HepG2 (cell line): ENCODE data around the gene RPL37A. TPM values are rescaled to one million over a fixed set of nuclear protein-coding genes. Genes with fewer than 3 reads are reported as not detected.

Source experiments
- ATAC-seq: fragments of 200-7000 bp; cut with Tn5 transposase; 3 replicates; pipeline ENCODE4 v1.9.1; 2020; ENCODE audit warnings: mild to moderate bottlenecking, moderate library complexity
- BruUV-seq: library from RNA; stranded (reverse); fragments of 400-500 nt; replicated peaks from 2 replicates; lab custom pipeline; 2021; lab: Mats Ljungman, UMichigan
- CTCF ChIA-PET: fragments of 300-600 bp; formaldehyde crosslinking; extraction: SDS; loops from one replicate; lab custom pipeline; 2021; ENCODE audit warnings: low total read pairs, inconsistent platforms, low intra/inter-chr PET ratio; lab: Yijun Ruan, JAX
- POLR2A ChIA-PET: fragments of 350-600 bp; sonication (Branson Sonifier 250); formaldehyde crosslinking; loops from one replicate; lab custom pipeline; 2020; ENCODE audit warnings: antibody characterized with exemption, inconsistent platforms; lab: Yijun Ruan, JAX
- DNase-seq: peaks from one replicate; pipeline ENCODE4 v3.0.0-alpha.2; 2015; ENCODE audit warnings: low spot score
- FAIRE-seq: peaks from 3 replicates; lab custom pipeline; 2011; peaks lifted over from hg19 to GRCh38; lab: Jason Lieb, UNC
- H2AFZ ChIP-seq: one replicate; pipeline ENCODE4 v1.6.1; 2011; ENCODE audit warnings: low read length, inconsistent platforms
- H3K27ac ChIP-seq: fragments of 300-600 bp; 3 replicates; pipeline ENCODE4 v1.8.0; 2011; ENCODE audit warnings: mixed run types, mild to moderate bottlenecking, mixed read lengths, low read length, inconsistent platforms; ENCODE audit not compliant: insufficient read depth; ENCODE audit errors: extremely low read length
- H3K27me3 ChIP-seq, 2 experiments: fragments of 200-600 bp in 1 of 2; 2 replicates in 1 of 2; 3 replicates in 1 of 2; pipeline versions ENCODE4 v1.6.0 to v1.8.0; 2011; ENCODE audit warnings: low read length in 2 of 2, mild to moderate bottlenecking in 2 of 2, moderate library complexity in 2 of 2, inconsistent platforms in 1 of 2; ENCODE audit not compliant: insufficient read depth in 2 of 2, control insufficient read depth in 1 of 2
- H3K36me3 ChIP-seq, 2 experiments: fragments of 200-600 bp in 1 of 2; replicated peaks in 1 of 2; 2 replicates in 1 of 2; 3 replicates in 1 of 2; pipeline versions ENCODE4 v1.5.1 to v1.8.0; 2011; ENCODE audit warnings: low read length in 2 of 2, inconsistent platforms in 1 of 2; ENCODE audit not compliant: insufficient read depth in 2 of 2, control insufficient read depth in 1 of 2
- H3K4me1 ChIP-seq: 2 replicates; pipeline ENCODE4 v1.5.1; 2012; ENCODE audit warnings: low read length, inconsistent platforms; ENCODE audit not compliant: insufficient read depth
- H3K4me2 ChIP-seq: 2 replicates; pipeline ENCODE4 v1.6.0; 2011; ENCODE audit warnings: low read depth, low read length, inconsistent platforms
- H3K4me3 ChIP-seq, 3 experiments: fragments of 200-600 bp in 1 of 3; sonication (generic), shearing (Covaris generic) in 1 of 3; replicated peaks in 1 of 3; 2 replicates each; pipeline ENCODE4 v1.5.1; 2011 to 2016; ENCODE audit warnings: low read length in 3 of 3, inconsistent platforms in 2 of 3, low read depth in 2 of 3, mild to moderate bottlenecking in 2 of 3, control low read depth in 1 of 3, mixed read lengths in 1 of 3; ENCODE audit not compliant: insufficient read depth in 1 of 3
- H3K79me2 ChIP-seq: one replicate; pipeline ENCODE4 v1.6.1; 2011; ENCODE audit warnings: low read length, inconsistent platforms; ENCODE audit not compliant: insufficient read depth
- H3K9ac ChIP-seq: 2 replicates; pipeline ENCODE4 v1.6.0; 2011; ENCODE audit warnings: mild to moderate bottlenecking, low read depth, low read length, inconsistent platforms; ENCODE audit not compliant: insufficient read depth
- H3K9me3 ChIP-seq: 2 replicates; pipeline ENCODE4 v1.5.1; 2012; ENCODE audit warnings: mild to moderate bottlenecking, low read length
- H4K20me1 ChIP-seq: 2 replicates; pipeline ENCODE4 v1.6.0; 2011; ENCODE audit warnings: inconsistent platforms, mild to moderate bottlenecking, low read length, moderate library complexity; ENCODE audit not compliant: insufficient read depth
- ELF3 ChIP-seq: IDR thresholded peaks from 2 replicates; pipeline ENCODE4 v1.6.1; 2016; ENCODE audit warnings: missing genetic modification reagents, missing compliant biosample characterization
- FOSL2 ChIP-seq: sonication (generic); formaldehyde crosslinking; IDR thresholded peaks from 2 replicates; pipeline ENCODE4 v1.4.0; 2020; ENCODE audit warnings: missing genetic modification reagents
- HIC2 ChIP-seq: sonication (generic); formaldehyde crosslinking; IDR thresholded peaks from 2 replicates; pipeline ENCODE4 v1.9.0; 2022; ENCODE audit warnings: low read depth, missing genetic modification reagents
- HNRNPL ChIP-seq: fragments of 200-400 bp; formaldehyde crosslinking; IDR thresholded peaks from 2 replicates; pipeline ENCODE4 v1.6.1; 2017; ENCODE audit warnings: mild to moderate bottlenecking, low read depth, low read length
- ISX ChIP-seq: sonication (generic); formaldehyde crosslinking; conservative IDR thresholded peaks from 2 replicates; pipeline ENCODE4 v1.5.0; 2020; ENCODE audit warnings: missing genetic modification reagents
- NFKB2 ChIP-seq: sonication (generic); formaldehyde crosslinking; IDR thresholded peaks from 2 replicates; pipeline ENCODE4 v1.4.0; 2020; ENCODE audit warnings: missing genetic modification reagents, borderline replicate concordance
- NFYB ChIP-seq: sonication (generic); formaldehyde crosslinking; IDR thresholded peaks from 2 replicates; pipeline ENCODE4 v1.4.0; 2020; ENCODE audit warnings: missing genetic modification reagents
- NR0B2 ChIP-seq: sonication (generic); formaldehyde crosslinking; IDR thresholded peaks from 2 replicates; pipeline ENCODE4 v1.4.0; 2020; ENCODE audit warnings: mild to moderate bottlenecking, missing genetic modification reagents
- PCBP1 ChIP-seq: fragments of 200-400 bp; formaldehyde crosslinking; IDR thresholded peaks from 2 replicates; pipeline ENCODE4 v1.6.1; 2017; ENCODE audit warnings: mild to moderate bottlenecking, low read depth, low read length, borderline replicate concordance
- RARA ChIP-seq: IDR thresholded peaks from 2 replicates; pipeline ENCODE4 v1.6.1; 2016; ENCODE audit warnings: missing genetic modification reagents, missing compliant biosample characterization
- RXRA ChIP-seq: sonication (generic); formaldehyde crosslinking; IDR thresholded peaks from 2 replicates; pipeline ENCODE4 v1.5.1; 2020; ENCODE audit warnings: missing genetic modification reagents
- SALL1 ChIP-seq: sonication (generic); formaldehyde crosslinking; IDR thresholded peaks from 2 replicates; pipeline ENCODE4 v1.8.0; 2022; ENCODE audit warnings: mild to moderate bottlenecking, missing genetic modification reagents
- SETDB1 ChIP-seq: sonication (generic); formaldehyde crosslinking; IDR thresholded peaks from 2 replicates; pipeline ENCODE4 v1.5.1; 2020; ENCODE audit warnings: missing genetic modification reagents, mild to moderate bottlenecking, borderline replicate concordance
- TEF ChIP-seq: sonication (generic); formaldehyde crosslinking; IDR thresholded peaks from 2 replicates; pipeline ENCODE4 v1.5.0; 2020; ENCODE audit warnings: missing genetic modification reagents
- ZNF326 ChIP-seq: sonication (generic); formaldehyde crosslinking; IDR thresholded peaks from 2 replicates; pipeline ENCODE4 v1.4.0; 2020; ENCODE audit warnings: missing genetic modification reagents, borderline replicate concordance
- ZNF354B ChIP-seq: sonication (generic); formaldehyde crosslinking; IDR thresholded peaks from 2 replicates; pipeline ENCODE4 v1.8.0; 2022; ENCODE audit warnings: mild to moderate bottlenecking, missing genetic modification reagents
- ZNF687 ChIP-seq: sonication (generic); formaldehyde crosslinking; IDR thresholded peaks from 2 replicates; pipeline ENCODE4 v1.5.1; 2020; ENCODE audit warnings: mild to moderate bottlenecking, missing genetic modification reagents, moderate library complexity
- ZNF780A ChIP-seq: sonication (generic); formaldehyde crosslinking; IDR thresholded peaks from 2 replicates; pipeline ENCODE4 v1.8.0; 2022; ENCODE audit warnings: mild to moderate bottlenecking, missing genetic modification reagents, moderate library complexity
- WGBS: methylation state at CpG from one replicate; pipeline ENCODE4 v1.1.6; 2017; ENCODE audit warnings: low lambda C conversion rate; 5-methylcytosine and 5-hydroxymethylcytosine counted together
- in situ Hi-C: cut with HindIII; loops from 2 replicates; pipeline ENCODE4 v1.10.0; 2017; ENCODE audit warnings: low pct_unique_long_range_greater_than_20kb; ENCODE audit not compliant: extremely low pct_ligation_motif_present
- intact Hi-C: fragments of 100-400 bp; cut with micrococcal nuclease; formaldehyde crosslinking; loops from one replicate; pipeline ENCODE4 v1.10.0; 2022; ENCODE audit not compliant: unreplicated experiment
- polyA plus RNA-seq, 8 experiments: library from polyadenylated mRNA; depleted of rRNA in 3 of 8; stranded (reverse) in 7 of 8; unstranded in 1 of 8; fragments of >200 nt; fragmentation: Illumina TruSeq in 4 of 8; extraction: Trizol in 4 of 8; gene quantifications; 2 replicates each; pipeline versions ENCODE4 v1.2.1 to v1.2.3, GENCODE V29; 2011 to 2016; ENCODE audit warnings: low read depth in 4 of 8, missing spikeins in 1 of 8, mixed read lengths in 1 of 8; ENCODE audit not compliant: insufficient read depth in 1 of 8
- total RNA-seq, 5 experiments: library from RNA; depleted of rRNA; stranded (reverse); fragments of >200 nt; fragmentation: Illumina TruSeq; extraction: Trizol; gene quantifications; 2 replicates each; pipeline ENCODE4 v1.2.3, GENCODE V29; 2016; ENCODE audit warnings: low read depth in 1 of 5

Gene RPL37A
- total and polyA plus RNA-seq, 2 of the 13 experiments (the other 11 are each of a cell fraction or from before 2014, with no cell fraction given): 6,902 to 7,910 TPM

GRCh38 chr2:216539791-216540241 lies 41.2 kb downstream of the RPL37A start:
- intact Hi-C loops (no loop called here), in situ Hi-C loops (no loop called here)
- POLR2A ChIA-PET: no interaction called here
- Histone ChIP-seq H4K20me1 (no peaks in the 10 kb centered on the region), H3K4me3 (no peak overlapping the region), H3K4me1 (peaks cover 59% of the 10 kb centered on the region), H3K79me2 (no peaks in the 10 kb centered on the region), H3K27me3 (peaks cover 0 to 8% of the 10 kb centered on the region in 2 experiments; a peak in 1 of 5 replicates), H3K9ac (no peak overlapping the region), H3K27ac (no peak overlapping the region), H3K4me2 (no peak overlapping the region), H2AFZ (no peak overlapping the region), H3K9me3 (no peaks in the 10 kb centered on the region), H3K36me3 (no peaks in the 10 kb centered on the region)
- ATAC-seq: no peak; the same call in 1 of the 3 replicates
- DNase-seq: no peak
- BruUV-seq: no TSS peak
- TF ChIP-seq ISX (CRISPR knock-in tag) (no peak), ZNF326 (CRISPR knock-in tag) (no peak), HNRNPL (peak; percentile 76), SALL1 (CRISPR knock-in tag) (peak; percentile 14; the same call in 1 of the 2 replicates), PCBP1 (no peak), SETDB1 (CRISPR knock-in tag) (no peak), RARA (CRISPR knock-in tag) (peak; percentile 36; the same call in 1 of the 2 replicates), ELF3 (0 out of 2 replicates have a peak, but pooled peaks have one; percentile 28), FOSL2 (0 out of 2 replicates have a peak, but pooled peaks have one; percentile 21), NR0B2 (no peak), ZNF354B (no peak), RXRA (0 out of 2 replicates have a peak, but pooled peaks have one; percentile 22), ZNF687 (CRISPR knock-in tag) (peak; percentile 36; the same call in 1 of the 2 replicates), HIC2 (CRISPR knock-in tag) (peak; percentile 95), TEF (no peak), ZNF780A (no peak), NFYB (CRISPR knock-in tag) (no peak), NFKB2 (CRISPR knock-in tag) (peak; percentile 38; the same call in 1 of the 2 replicates)
- no peak for FAIRE-seq
- 7% methylated on average over 4 of the region's 4 CpGs for WGBS
- CTCF ChIA-PET: no interaction called here
